Glutamatergic neuron (in vitro differentiated cells): ENCODE results near the gene PAX3. TPM values are rescaled to one million over a fixed set of nuclear protein-coding genes. Genes with fewer than 3 reads are reported as not detected.

Source experiments
- DNase-seq: peaks from one replicate; pipeline ENCODE4 v3.0.0; 2022
- H3K27ac Mint-ChIP-seq: one replicate; pipeline ENCODE4 v1.8.0; 2020; ENCODE audit warnings: mild to moderate bottlenecking, mixed read lengths, inconsistent platforms; ENCODE audit not compliant: unreplicated experiment
- H3K27me3 Mint-ChIP-seq: one replicate; pipeline ENCODE4 v1.8.0; 2020; ENCODE audit warnings: mild to moderate bottlenecking, moderate library complexity, mixed read lengths, inconsistent platforms; ENCODE audit not compliant: unreplicated experiment
- H3K36me3 Mint-ChIP-seq: one replicate; pipeline ENCODE4 v1.8.0; 2020; ENCODE audit warnings: mild to moderate bottlenecking, mixed read lengths, inconsistent platforms; ENCODE audit not compliant: unreplicated experiment
- H3K4me1 Mint-ChIP-seq: one replicate; pipeline ENCODE4 v1.8.0; 2020; ENCODE audit warnings: mild to moderate bottlenecking, low read depth, mixed read lengths, inconsistent platforms; ENCODE audit not compliant: unreplicated experiment
- H3K4me3 Mint-ChIP-seq: one replicate; pipeline ENCODE4 v1.8.0; 2020; ENCODE audit warnings: mild to moderate bottlenecking, mixed read lengths, inconsistent platforms; ENCODE audit not compliant: unreplicated experiment
- H3K9me3 Mint-ChIP-seq: one replicate; pipeline ENCODE4 v1.8.0; 2020; ENCODE audit warnings: mild to moderate bottlenecking, moderate library complexity, mixed read lengths, inconsistent platforms; ENCODE audit not compliant: unreplicated experiment
- total RNA-seq: library from RNA; stranded (reverse); fragmentation: NEBNext Ultra II Directional; extraction: Animal tissue kit (Norgen Biotek cat#: 25700); gene quantifications from one replicate; pipeline ENCODE4 v1.2.1, GENCODE V29; 2021; ENCODE audit not compliant: unreplicated experiment
- TF ChIP-seq, protein P1 (sequence below): fragments of 200-600 bp; sonication (generic); IDR thresholded peaks from one replicate; pipeline ENCODE4 v1.5.0; 2021; ENCODE audit not compliant: partially characterized antibody, unreplicated experiment

Gene PAX3
- total RNA-seq, 1 donor from 2014 or later = 31.2 TPM

DNA sequence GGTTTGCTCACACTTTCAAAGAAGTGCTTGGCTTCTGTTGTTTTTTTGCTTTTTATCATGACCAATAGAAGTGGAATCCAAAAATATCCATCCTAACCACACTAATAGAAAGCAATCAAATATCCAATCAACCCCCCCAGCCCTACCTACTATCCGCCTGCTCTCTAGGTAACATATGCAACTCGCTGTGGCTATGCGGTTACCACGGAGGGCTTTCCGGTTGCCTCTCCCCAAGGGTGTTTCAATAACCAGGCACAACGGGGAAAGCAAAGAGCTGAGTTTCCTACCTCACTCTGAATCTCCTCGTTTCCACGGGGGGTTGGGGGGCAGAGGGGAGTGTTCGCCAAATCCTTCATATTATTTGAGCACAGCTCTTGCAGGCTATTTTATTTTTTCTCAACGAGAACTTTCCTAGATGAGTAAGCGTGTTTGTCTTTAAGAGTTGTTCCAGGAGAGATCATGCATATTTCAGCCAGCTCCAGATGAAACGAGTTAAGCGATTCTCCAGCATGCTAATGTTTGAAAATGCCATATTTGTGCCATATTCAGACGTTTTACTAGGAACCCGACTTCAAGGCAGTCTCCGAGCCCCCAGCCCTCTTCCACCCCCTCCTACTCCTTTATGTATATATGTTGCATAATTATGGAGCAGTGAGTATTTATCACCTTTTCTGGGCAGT, 30.3 kb downstream of the PAX3 start:
- H3K36me3 Mint-ChIP-seq = no peaks in the 10 kb centered on the region
- no peak overlapping the region for H3K27ac Mint-ChIP-seq
- H3K4me1 Mint-ChIP-seq = peaks cover 8% of the 10 kb centered on the region
- H3K27me3 Mint-ChIP-seq = peaks cover 2% of the 10 kb centered on the region
- TF ChIP-seq, protein P1, sequence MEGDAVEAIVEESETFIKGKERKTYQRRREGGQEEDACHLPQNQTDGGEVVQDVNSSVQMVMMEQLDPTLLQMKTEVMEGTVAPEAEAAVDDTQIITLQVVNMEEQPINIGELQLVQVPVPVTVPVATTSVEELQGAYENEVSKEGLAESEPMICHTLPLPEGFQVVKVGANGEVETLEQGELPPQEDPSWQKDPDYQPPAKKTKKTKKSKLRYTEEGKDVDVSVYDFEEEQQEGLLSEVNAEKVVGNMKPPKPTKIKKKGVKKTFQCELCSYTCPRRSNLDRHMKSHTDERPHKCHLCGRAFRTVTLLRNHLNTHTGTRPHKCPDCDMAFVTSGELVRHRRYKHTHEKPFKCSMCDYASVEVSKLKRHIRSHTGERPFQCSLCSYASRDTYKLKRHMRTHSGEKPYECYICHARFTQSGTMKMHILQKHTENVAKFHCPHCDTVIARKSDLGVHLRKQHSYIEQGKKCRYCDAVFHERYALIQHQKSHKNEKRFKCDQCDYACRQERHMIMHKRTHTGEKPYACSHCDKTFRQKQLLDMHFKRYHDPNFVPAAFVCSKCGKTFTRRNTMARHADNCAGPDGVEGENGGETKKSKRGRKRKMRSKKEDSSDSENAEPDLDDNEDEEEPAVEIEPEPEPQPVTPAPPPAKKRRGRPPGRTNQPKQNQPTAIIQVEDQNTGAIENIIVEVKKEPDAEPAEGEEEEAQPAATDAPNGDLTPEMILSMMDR = no peak
- H3K9me3 Mint-ChIP-seq = peaks cover 2% of the 10 kb centered on the region
- DNase-seq = no peak
- H3K4me3 Mint-ChIP-seq = no peak overlapping the region

DNA sequence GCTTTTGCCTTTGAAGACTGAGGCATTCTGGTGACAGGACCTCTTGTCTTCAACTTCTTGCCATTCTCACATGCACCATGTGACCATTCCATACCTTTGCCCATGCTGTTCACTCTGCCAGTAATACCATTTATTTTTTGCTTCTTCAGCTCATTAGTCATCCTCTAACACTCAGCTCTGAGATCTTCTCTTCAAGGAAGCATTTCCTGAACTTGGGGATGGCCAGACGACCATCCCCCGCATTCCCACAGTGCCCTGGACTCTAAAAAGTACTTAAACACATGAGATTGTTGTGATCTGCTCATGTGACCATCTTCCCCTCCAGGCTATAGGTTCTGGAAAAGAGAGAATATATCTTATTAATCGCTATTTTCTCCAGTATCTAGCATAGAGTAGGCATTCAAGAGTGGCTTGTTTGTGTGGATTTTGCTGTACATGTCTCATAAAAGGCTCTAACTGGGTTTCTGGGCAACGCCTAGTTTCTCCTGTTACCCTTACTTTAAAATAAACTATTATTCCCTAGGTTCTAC, 33.9 kb downstream of the PAX3 start:
- Mint-ChIP-seq H3K4me3 (no peak overlapping the region), H3K27me3 (peaks cover 2% of the 10 kb centered on the region), H3K27ac (no peak overlapping the region), H3K9me3 (peaks cover 2% of the 10 kb centered on the region), H3K36me3 (no peaks in the 10 kb centered on the region), H3K4me1 (peaks cover 8% of the 10 kb centered on the region)
- no peak for DNase-seq
- TF ChIP-seq, protein P1 = no peak

DNA sequence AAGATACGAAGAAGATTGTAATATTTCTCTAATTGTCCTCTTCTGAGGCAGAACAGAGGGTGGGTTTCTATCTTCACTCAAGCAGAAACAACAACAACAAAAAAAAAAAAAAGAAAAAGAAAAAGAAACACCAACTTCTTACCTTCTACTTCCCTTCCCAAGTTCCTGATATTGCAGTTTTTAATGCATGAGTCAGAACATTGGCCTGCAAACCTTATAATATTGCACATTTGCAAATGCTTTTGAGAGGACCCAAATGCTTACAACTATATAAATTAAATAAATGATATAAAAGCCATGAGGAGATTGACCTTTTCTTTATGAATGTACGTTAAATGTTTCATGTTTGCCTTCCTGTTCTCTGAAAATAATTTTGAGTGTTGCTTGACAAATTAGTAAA, 37.3 kb downstream of the PAX3 start:
- Mint-ChIP-seq H3K27ac (no peak overlapping the region), H3K9me3 (no peaks in the 10 kb centered on the region), H3K27me3 (no peaks in the 10 kb centered on the region), H3K36me3 (no peaks in the 10 kb centered on the region), H3K4me3 (no peak overlapping the region), H3K4me1 (peaks cover 8% of the 10 kb centered on the region)
- TF ChIP-seq, protein P1 = no peak
- no peak for DNase-seq

DNA sequence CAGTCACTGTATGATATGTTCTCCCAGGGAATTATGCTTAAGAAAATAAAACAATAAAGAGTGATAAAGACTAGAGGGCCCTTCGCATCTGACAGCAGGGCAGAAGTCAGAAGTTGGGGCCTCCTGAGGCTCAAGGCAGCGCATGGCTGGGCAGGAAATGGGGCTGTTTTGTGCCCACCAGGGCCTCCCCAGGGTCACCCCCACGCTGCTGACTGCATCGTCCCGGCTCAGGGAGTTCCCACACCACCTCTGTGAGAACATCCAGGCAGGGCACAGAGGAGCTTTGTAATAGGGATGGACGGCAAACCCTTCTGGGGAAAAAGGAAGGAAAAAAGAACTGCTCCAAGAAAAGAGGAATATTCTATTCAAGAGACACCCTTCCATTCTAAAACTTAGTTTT, 41.2 kb downstream of the PAX3 start:
- TF ChIP-seq, protein P1 = no peak
- Mint-ChIP-seq H3K9me3 (peaks cover 2% of the 10 kb centered on the region), H3K27me3 (peaks cover 4% of the 10 kb centered on the region), H3K36me3 (no peaks in the 10 kb centered on the region), H3K27ac (no peak overlapping the region), H3K4me1 (peaks cover 11% of the 10 kb centered on the region), H3K4me3 (no peak overlapping the region)
- DNase-seq = no peak

DNA sequence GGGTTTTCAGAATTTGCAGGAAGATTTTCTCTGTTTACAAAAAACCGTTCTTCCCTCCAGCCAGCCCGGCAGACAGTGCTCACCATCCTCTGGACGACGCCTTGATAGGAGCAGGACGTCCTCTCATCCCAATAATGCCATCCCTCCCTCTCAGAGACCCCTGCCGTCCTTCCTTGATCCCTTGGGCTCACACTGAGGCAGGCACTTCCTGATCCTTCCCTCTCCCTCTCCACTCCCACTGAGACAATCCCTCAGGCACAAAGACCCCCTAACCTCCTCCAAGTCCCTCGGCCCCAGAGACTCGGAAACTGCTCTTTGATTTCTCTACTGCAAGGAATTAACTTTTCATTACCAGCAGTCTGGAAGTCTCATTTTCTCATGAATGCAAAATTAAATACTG, 42.5 kb downstream of the PAX3 start:
- H3K4me3 Mint-ChIP-seq = no peak overlapping the region
- DNase-seq = no peak
- H3K27ac Mint-ChIP-seq = no peak overlapping the region
- H3K4me1 Mint-ChIP-seq = peaks cover 11% of the 10 kb centered on the region
- peaks cover 6% of the 10 kb centered on the region for H3K27me3 Mint-ChIP-seq
- TF ChIP-seq, protein P1 = no peak
- no peaks in the 10 kb centered on the region for H3K36me3 Mint-ChIP-seq
- peaks cover 2% of the 10 kb centered on the region for H3K9me3 Mint-ChIP-seq
